ENCODE results near the gene CD47.

- TF ChIP-seq POLR2A (IDR thresholded peaks at IDR 0.05): no peak
- TF ChIP-seq POLR2AphosphoS5 (IDR thresholded peaks at IDR 0.05): no peak
- TF ChIP-seq CTCF (IDR thresholded peaks at IDR 0.05): no peak
Measured at GRCh38 chr3:107997671-107998070, 93.2 kb downstream of the CD47 start.
